HL-60 (cell line): ENCODE measurements around the gene C1orf105.

ENCODE experiments used
- CTCF ChIP-seq: IDR thresholded peaks from one replicate; pipeline ENCODE4 v1.5.1; 2011; ENCODE audit warnings: low read length, control low read depth, inconsistent platforms; ENCODE audit not compliant: insufficient read depth
- GABPA ChIP-seq: IDR thresholded peaks from 2 replicates; pipeline ENCODE4 v1.6.1; 2012; ENCODE audit warnings: low read depth
- POLR2AphosphoS5 ChIP-seq: IDR thresholded peaks from 2 replicates; pipeline ENCODE4 v1.6.1; 2012; ENCODE audit warnings: low read depth
- REST ChIP-seq: IDR thresholded peaks from 2 replicates; pipeline ENCODE4 v1.6.1; 2012; ENCODE audit warnings: low read depth; ENCODE audit not compliant: insufficient replicate concordance
- SPI1 ChIP-seq: IDR thresholded peaks from 2 replicates; pipeline ENCODE4 v1.6.1; 2012; ENCODE audit warnings: low read depth, mild to moderate bottlenecking, borderline replicate concordance

DNA sequence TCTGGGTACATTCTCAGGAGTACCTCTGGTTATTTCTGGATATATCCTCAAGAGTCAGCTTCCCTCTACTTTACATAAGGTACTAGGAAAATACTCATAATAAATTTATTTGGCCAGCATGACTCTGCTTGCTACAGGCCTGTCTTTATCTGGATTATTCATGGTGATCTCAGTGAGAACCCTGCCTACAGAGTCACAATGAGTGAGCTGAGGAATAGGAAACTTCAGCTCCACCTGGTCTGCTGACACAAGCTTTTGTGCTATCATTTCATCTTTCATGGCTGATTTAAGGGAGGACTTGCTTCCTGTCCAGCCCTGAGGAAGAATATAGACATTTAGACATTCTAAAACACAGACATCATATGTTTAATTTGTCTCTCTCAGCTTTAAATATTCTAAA is 93.0 kb downstream of the C1orf105 start:
- TF ChIP-seq CTCF = no peak
- no peak for TF ChIP-seq GABPA
- TF ChIP-seq POLR2AphosphoS5 = no peak
- TF ChIP-seq REST = no peak
- TF ChIP-seq SPI1 = no peak
